HFFc6 (cell line): ENCODE results near the gene S100A6. TPM values are rescaled to one million over a fixed set of nuclear protein-coding genes. Genes with fewer than 3 reads are reported as not detected.

Experiments
- DNase-seq: peaks from one replicate; pipeline ENCODE4 v3.0.0-alpha.2; 2018
- H3K27ac Mint-ChIP-seq: 2 replicates; pipeline ENCODE4 v1.8.0; 2020; ENCODE audit warnings: mild to moderate bottlenecking, mixed read lengths
- H3K27me3 Mint-ChIP-seq: 2 replicates; pipeline ENCODE4 v1.8.0; 2021; ENCODE audit warnings: mild to moderate bottlenecking, moderate library complexity, mixed read lengths; ENCODE audit not compliant: insufficient read depth
- H3K36me3 Mint-ChIP-seq: 2 replicates; pipeline ENCODE4 v1.8.0; 2021; ENCODE audit warnings: low read depth, mixed read lengths
- H3K4me1 Mint-ChIP-seq: 2 replicates; pipeline ENCODE4 v1.8.0; 2020; ENCODE audit warnings: low read depth, mixed read lengths
- H3K4me3 Mint-ChIP-seq: 2 replicates; pipeline ENCODE4 v1.8.0; 2020; ENCODE audit warnings: mild to moderate bottlenecking, moderate library complexity, mixed read lengths
- H3K9me3 Mint-ChIP-seq: 2 replicates; pipeline ENCODE4 v1.8.0; 2020; ENCODE audit warnings: mild to moderate bottlenecking, mixed read lengths
- total RNA-seq, 6 experiments: library from RNA; stranded (reverse); fragmentation: NEBNext Ultra II Directional; extraction: Animal tissue kit (Norgen Biotek cat#: 25700); gene quantifications; 2 replicates in 1 of 6; 3 replicates in 5 of 6; pipeline ENCODE4 v1.2.3, GENCODE V29; 2021
- TF ChIP-seq, protein P1 (sequence below): fragments of 200-600 bp; sonication (generic); IDR thresholded peaks from 2 replicates; pipeline ENCODE4 v1.5.0; 2021; ENCODE audit warnings: antibody characterized with exemption, mild to moderate bottlenecking

S100A6 gene
- total RNA-seq, 6 experiments from 2014 or later: 1,971 to 2,311 (median 2,129) TPM

GRCh38 chr1:153549741-153550397, 14.1 kb upstream of the S100A6 start:
- H3K27ac Mint-ChIP-seq: peak overlapping the region; percentile 95
- no peaks in the 10 kb centered on the region for H3K9me3 Mint-ChIP-seq
- TF ChIP-seq, protein P1, sequence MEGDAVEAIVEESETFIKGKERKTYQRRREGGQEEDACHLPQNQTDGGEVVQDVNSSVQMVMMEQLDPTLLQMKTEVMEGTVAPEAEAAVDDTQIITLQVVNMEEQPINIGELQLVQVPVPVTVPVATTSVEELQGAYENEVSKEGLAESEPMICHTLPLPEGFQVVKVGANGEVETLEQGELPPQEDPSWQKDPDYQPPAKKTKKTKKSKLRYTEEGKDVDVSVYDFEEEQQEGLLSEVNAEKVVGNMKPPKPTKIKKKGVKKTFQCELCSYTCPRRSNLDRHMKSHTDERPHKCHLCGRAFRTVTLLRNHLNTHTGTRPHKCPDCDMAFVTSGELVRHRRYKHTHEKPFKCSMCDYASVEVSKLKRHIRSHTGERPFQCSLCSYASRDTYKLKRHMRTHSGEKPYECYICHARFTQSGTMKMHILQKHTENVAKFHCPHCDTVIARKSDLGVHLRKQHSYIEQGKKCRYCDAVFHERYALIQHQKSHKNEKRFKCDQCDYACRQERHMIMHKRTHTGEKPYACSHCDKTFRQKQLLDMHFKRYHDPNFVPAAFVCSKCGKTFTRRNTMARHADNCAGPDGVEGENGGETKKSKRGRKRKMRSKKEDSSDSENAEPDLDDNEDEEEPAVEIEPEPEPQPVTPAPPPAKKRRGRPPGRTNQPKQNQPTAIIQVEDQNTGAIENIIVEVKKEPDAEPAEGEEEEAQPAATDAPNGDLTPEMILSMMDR: 0 out of 2 replicates have a peak, but pooled peaks have one; percentile 22
- H3K4me1 Mint-ChIP-seq: peaks cover 95% of the 10 kb centered on the region
- H3K4me3 Mint-ChIP-seq: no peak overlapping the region; the same call in 1 of the 2 replicates
- H3K27me3 Mint-ChIP-seq: peaks cover 5% of the 10 kb centered on the region
- DNase-seq: no peak
- H3K36me3 Mint-ChIP-seq: peaks cover 1% of the 10 kb centered on the region; the same call in 1 of the 2 replicates

DNA sequence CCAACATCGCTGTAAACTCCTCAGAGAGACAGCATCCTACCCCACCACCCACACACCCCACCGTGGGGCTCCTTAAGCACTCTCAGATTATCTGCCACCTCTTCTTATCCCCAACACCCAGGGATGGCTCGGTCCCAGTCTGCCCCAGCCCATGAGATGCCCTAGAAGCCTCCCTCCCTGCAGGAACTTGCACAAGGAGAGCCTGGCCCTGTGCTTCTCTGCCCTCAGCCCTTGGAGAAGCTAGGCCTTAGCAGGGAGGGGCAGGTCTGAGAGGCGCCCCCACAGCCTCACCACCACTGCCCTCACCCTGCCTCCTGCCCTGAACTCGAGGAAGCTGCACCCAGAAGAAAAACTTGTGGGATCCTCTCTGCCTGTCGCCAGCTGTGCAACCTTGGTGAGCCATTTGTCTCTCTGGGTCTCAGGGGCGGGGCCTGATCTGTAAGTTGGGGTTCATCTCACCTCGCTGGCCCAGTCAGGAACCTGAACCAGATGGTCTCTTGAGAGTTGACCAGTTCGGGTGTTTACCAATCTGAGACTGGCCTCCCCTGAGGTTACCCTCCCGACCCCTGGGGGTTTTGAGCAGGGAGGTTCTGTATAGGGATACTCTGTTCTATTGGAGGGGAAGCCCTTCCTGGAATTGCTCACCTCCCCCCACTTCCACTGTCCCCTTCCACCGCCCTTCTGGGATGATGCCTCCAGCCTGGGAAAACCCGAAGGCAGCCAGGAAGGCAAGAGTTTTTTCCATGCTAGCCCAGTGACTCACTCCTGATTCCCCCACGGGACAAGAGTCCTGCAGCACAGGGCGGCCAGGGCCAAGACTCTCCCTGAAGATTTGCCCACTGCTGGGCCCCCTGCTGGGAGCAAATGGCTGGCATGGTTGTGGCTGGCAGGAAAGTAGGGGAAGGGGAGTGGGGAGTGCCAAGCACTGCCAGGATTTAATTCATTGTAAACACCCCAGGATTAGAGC, 13.2 kb upstream of the S100A6 start, which contains the start of gene S100A3:
TSS of gene S100A3 (minus strand) at position 537 of the 967 bp plus-strand sequence. CDS start 773 bp downstream, outside the sequence.
- peaks cover 5% of the 10 kb centered on the region for H3K27me3 Mint-ChIP-seq
- peak within 1 kb of the TSS; percentile 95 for H3K27ac Mint-ChIP-seq
- TF ChIP-seq, protein P1: peak; percentile 67
- peaks cover 10% of the 10 kb centered on the region; the same call in 1 of the 2 replicates for H3K36me3 Mint-ChIP-seq
- H3K4me1 Mint-ChIP-seq: peaks cover 95% of the 10 kb centered on the region
- H3K4me3 Mint-ChIP-seq: peak within 1 kb of the TSS; percentile 40
- no peaks in the 10 kb centered on the region for H3K9me3 Mint-ChIP-seq
- peak; percentile 85 for DNase-seq

- Mint-ChIP-seq H3K9me3 (no peaks in the 10 kb centered on the region), H3K27me3 (peaks cover 5% of the 10 kb centered on the region), H3K4me1 (peaks cover 95% of the 10 kb centered on the region), H3K27ac (peak overlapping the region; percentile 95), H3K4me3 (no peak overlapping the region), H3K36me3 (peaks cover 21% of the 10 kb centered on the region; the same call in 1 of the 2 replicates)
- TF ChIP-seq, protein P1: no peak
- DNase-seq: no peak
Observed at GRCh38 chr1:153547560-153548551, 12.1 kb upstream of the S100A6 start.

DNA sequence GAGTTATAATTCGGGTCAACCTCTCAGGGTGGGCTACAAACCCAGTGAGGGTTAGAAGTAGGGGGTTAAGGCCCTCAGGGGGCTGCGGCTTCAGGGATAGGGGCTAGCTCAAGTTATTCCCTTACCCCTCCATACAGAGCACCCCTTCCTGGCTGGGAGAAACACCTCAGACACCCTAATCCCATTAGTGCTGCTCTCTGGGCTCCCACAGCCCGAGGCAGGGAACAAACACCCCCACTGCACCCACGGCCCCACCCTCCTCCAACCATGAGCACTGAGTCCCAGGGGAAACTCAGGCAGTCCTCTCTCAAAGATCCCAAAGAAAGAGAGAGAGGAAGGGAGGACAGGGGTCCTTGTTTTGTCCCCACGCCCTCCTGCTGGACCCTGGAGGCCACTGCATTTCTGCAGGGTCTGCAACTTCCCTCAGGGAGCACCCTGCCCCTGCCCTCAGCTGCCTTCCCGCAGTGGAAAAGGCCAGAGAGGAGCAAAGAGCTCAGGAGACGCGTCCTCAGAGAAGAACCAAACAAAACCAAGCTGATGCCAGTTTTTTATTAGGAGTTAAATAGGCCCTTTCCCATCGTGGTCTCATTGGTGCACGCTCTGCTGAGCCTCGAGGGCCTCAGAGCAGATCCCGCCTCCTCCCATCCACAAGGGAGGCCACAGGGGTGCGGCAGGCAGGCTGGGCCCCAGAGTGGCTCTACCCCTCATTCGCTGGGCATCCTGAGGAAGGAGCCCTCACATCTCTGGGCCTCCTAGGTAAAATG, 11.2 kb upstream of the S100A6 start:
- Mint-ChIP-seq H3K9me3 (no peaks in the 10 kb centered on the region), H3K4me1 (peaks cover 95% of the 10 kb centered on the region), H3K4me3 (peak overlapping the region; percentile 93), H3K36me3 (peaks cover 26% of the 10 kb centered on the region; the same call in 1 of the 2 replicates), H3K27ac (peak overlapping the region; percentile 95), H3K27me3 (peaks cover 5% of the 10 kb centered on the region)
- TF ChIP-seq, protein P1: peak; percentile 23
- DNase-seq: no peak
